ENCODE measurements around the gene EMILIN3. TPM values are rescaled to one million over a fixed set of nuclear protein-coding genes. Genes with fewer than 3 reads are reported as not detected.

EMILIN3 gene
- total RNA-seq, result 1 to 10 TPM; 1.8 to 4.9 TPM

DNA sequence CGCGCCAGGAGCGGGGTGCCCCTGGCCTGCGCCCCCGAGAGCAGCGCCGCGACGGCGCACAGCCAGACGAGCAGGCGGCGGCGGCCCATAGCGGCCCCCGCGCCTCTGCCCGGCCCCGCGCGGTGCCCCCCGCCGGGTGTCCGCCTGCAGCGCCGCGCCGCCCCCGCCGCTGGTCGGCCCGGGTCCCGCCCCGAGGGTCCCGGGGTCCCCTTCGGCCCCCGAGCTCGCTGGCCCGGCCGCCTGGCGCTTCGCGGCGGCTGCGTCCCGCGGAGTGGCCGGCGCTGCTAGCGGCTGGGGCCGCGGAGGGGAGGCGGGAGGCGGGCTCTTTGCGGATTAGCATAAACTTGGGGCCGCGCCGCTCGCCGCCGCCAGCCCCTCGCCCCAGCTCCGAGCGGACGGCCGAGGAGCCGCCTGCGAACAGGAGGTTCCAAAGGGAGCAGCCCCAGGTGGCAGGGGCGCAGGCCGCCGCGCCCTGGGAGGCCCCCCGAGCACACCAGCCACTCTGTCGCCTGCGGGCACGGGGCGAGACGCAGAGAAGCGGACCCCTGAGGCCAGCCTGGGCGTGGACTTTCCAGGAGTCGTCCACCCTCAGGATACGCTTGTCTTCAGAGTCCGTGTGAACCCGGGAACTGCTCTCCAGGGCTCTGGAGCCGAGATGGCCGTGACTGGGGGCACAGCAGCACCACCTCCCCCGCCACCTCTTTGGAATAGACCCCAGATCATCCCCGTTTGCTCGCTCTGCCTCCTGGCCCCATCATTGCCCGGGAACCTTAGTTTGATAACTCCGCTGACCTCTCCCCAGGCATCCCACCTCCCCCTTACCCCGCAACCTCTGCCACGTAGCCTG lies at the start of gene EMILIN3:
Gene EMILIN3, minus strand, starts transcription at position 273 of the 847 bp plus-strand sequence. Its CDS starts 184 bp downstream, at position 89.
- Histone ChIP-seq H3K27ac (no peak within 1 kb of the TSS), H3K4me3 (peak within 1 kb of the TSS; percentile 17 to 49), H3K27me3 (no peaks in the 10 kb centered on the region), H3K4me1 (peaks cover 0 to 22% of the 10 kb centered on the region in 2 donors), H3K36me3 (no peaks in the 10 kb centered on the region), H3K9me3 (peaks cover 0 to 3% of the 10 kb centered on the region in 2 donors)
- no peak for TF ChIP-seq CTCF (IDR thresholded peaks at IDR 0.05)
- DNase-seq (ENCODE audit: low spot score), result no peak

DNA sequence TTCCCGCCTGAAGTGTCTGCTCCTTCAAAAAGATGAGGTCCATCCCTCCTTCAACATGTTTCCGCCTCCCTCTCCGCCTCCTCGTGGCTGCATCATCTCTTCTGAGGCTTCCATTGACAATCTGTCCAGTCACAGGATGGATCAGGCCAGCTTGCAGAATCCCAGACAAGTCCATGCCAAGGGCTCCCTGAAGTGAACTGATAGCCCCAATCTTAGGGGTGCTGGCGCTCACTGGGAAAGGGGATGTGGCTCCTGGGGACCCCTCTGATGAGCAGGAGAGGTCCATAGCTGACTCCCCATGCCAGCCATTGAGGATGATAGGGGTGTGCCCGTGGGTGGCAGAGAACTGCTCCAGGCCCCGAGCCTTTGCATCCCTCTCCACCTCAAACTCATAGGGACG lies 48.6 kb upstream of the EMILIN3 start:
- TF ChIP-seq CTCF (IDR thresholded peaks at IDR 0.05), result no peak
- Histone ChIP-seq H3K9me3 (no peaks in the 10 kb centered on the region), H3K4me3 (no peak overlapping the region), H3K36me3 (peaks cover 60% of the 10 kb centered on the region), H3K4me1 (peaks cover 0 to 25% of the 10 kb centered on the region in 2 donors), H3K27ac (no peak overlapping the region), H3K27me3 (no peaks in the 10 kb centered on the region)
- no peak for DNase-seq (ENCODE audit: low spot score)

- TF ChIP-seq CTCF (IDR thresholded peaks at IDR 0.05), result no peak
- Histone ChIP-seq H3K27ac (no peak overlapping the region), H3K36me3 (peaks cover 63% of the 10 kb centered on the region), H3K4me3 (no peak overlapping the region), H3K27me3 (no peaks in the 10 kb centered on the region), H3K4me1 (peaks cover 0 to 35% of the 10 kb centered on the region in 2 donors), H3K9me3 (no peaks in the 10 kb centered on the region)
- no peak for DNase-seq (ENCODE audit: low spot score)
Measured at GRCh38 chr20:41413169-41413568, 46.6 kb upstream of the EMILIN3 start.

- H3K36me3 ChIP-seq, result peaks cover 66% of the 10 kb centered on the region
- no peak for TF ChIP-seq CTCF (IDR thresholded peaks at IDR 0.05)
- no peak overlapping the region for H3K4me3 ChIP-seq
- H3K4me1 ChIP-seq, result peaks cover 0 to 41% of the 10 kb centered on the region in 2 donors
- H3K27ac ChIP-seq, result peak overlapping the region; percentile 59 to 82
- no peaks in the 10 kb centered on the region for H3K9me3 ChIP-seq
- H3K27me3 ChIP-seq, result no peaks in the 10 kb centered on the region
- DNase-seq (ENCODE audit: low spot score), result no peak
Measured at GRCh38 chr20:41412324-41413120, 45.9 kb upstream of the EMILIN3 start.

DNA sequence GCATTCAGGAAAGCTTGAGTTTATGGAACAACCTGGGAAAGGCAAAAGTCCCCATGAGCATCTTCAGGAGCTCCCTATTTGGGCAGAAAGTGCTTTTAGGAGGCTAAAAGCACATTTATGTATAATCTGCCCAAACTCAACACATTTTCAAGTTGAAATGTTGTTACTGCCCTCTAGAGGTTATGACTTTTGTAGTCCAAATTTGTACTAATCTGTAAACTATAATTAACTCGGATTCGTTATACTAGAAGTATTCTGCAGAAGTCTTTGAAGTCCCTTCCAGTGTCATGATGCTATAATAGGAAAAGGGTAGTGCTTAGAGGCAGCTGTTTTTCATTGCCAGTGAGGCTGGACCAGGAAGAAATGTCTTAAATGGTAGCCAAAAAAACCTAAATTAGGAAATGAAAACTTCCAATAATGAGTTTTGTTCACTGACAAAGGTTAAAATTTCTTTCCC lies 44.8 kb upstream of the EMILIN3 start:
- Histone ChIP-seq H3K36me3 (peaks cover 74% of the 10 kb centered on the region), H3K27ac (peak overlapping the region; percentile 59 to 82), H3K4me1 (peaks cover 0 to 51% of the 10 kb centered on the region in 2 donors), H3K4me3 (no peak overlapping the region), H3K27me3 (no peaks in the 10 kb centered on the region), H3K9me3 (no peaks in the 10 kb centered on the region)
- TF ChIP-seq CTCF (IDR thresholded peaks at IDR 0.05), result peak in 1 of 2 donors; percentile 61
- no peak for DNase-seq (ENCODE audit: low spot score)
